ENCODE data around the gene OSBPL8.

The OSBPL8 gene

GRCh38 chr12:76308866-76309265 is 250.7 kb downstream of the OSBPL8 start:
- H3K4me3 ChIP-seq (ENCODE audit: low read depth, low read length): no peak overlapping the region
- no peak overlapping the region for H3K9ac ChIP-seq (ENCODE audit: low read depth, low read length)
- no peaks in the 10 kb centered on the region for H3K36me3 ChIP-seq (ENCODE audit: control insufficient read depth, insufficient read depth, low read length)
- no peaks in the 10 kb centered on the region for H3K27me3 ChIP-seq (ENCODE audit: control insufficient read depth, insufficient read depth, low read length)
- H3K9me3 ChIP-seq (ENCODE audit: control insufficient read depth, insufficient read depth, low read length): no peaks in the 10 kb centered on the region
- no peak overlapping the region for H3K27ac ChIP-seq (ENCODE audit: low read depth, low read length)
- no peaks in the 10 kb centered on the region for H3K4me1 ChIP-seq (ENCODE audit: control insufficient read depth, insufficient read depth, low read length)

- no peak overlapping the region for H3K27ac ChIP-seq (ENCODE audit: low read depth, low read length)
- H3K4me1 ChIP-seq (ENCODE audit: control insufficient read depth, insufficient read depth, low read length): no peaks in the 10 kb centered on the region
- no peaks in the 10 kb centered on the region for H3K27me3 ChIP-seq (ENCODE audit: control insufficient read depth, insufficient read depth, low read length)
- H3K9me3 ChIP-seq (ENCODE audit: control insufficient read depth, insufficient read depth, low read length): no peaks in the 10 kb centered on the region
- no peaks in the 10 kb centered on the region for H3K36me3 ChIP-seq (ENCODE audit: control insufficient read depth, insufficient read depth, low read length)
- H3K4me3 ChIP-seq (ENCODE audit: low read depth, low read length): no peak overlapping the region
- no peak overlapping the region for H3K9ac ChIP-seq (ENCODE audit: low read depth, low read length)
Measured at GRCh38 chr12:76307083-76307482, 252.5 kb downstream of the OSBPL8 start.

GRCh38 chr12:76303989-76304460 is 255.5 kb downstream of the OSBPL8 start:
- no peak overlapping the region for H3K9ac ChIP-seq (ENCODE audit: low read depth, low read length)

GRCh38 chr12:76303365-76303764 is 256.2 kb downstream of the OSBPL8 start:
- Histone ChIP-seq H3K36me3 (ENCODE audit: control insufficient read depth, insufficient read depth, low read length) (no peaks in the 10 kb centered on the region), H3K9ac (ENCODE audit: low read depth, low read length) (no peak overlapping the region), H3K4me3 (ENCODE audit: low read depth, low read length) (no peak overlapping the region), H3K27me3 (ENCODE audit: control insufficient read depth, insufficient read depth, low read length) (no peaks in the 10 kb centered on the region), H3K4me1 (ENCODE audit: control insufficient read depth, insufficient read depth, low read length) (no peaks in the 10 kb centered on the region), H3K9me3 (ENCODE audit: control insufficient read depth, insufficient read depth, low read length) (no peaks in the 10 kb centered on the region), H3K27ac (ENCODE audit: low read depth, low read length) (no peak overlapping the region)

More at GRCh38 chr12:76303989-76304460, 255.5 kb downstream of the OSBPL8 start:
- no peaks in the 10 kb centered on the region for H3K9me3 ChIP-seq (ENCODE audit: control insufficient read depth, insufficient read depth, low read length)
- no peaks in the 10 kb centered on the region for H3K4me1 ChIP-seq (ENCODE audit: control insufficient read depth, insufficient read depth, low read length)
- H3K4me3 ChIP-seq (ENCODE audit: low read depth, low read length): no peak overlapping the region
- no peaks in the 10 kb centered on the region for H3K27me3 ChIP-seq (ENCODE audit: control insufficient read depth, insufficient read depth, low read length)
- H3K27ac ChIP-seq (ENCODE audit: low read depth, low read length): no peak overlapping the region
- H3K36me3 ChIP-seq (ENCODE audit: control insufficient read depth, insufficient read depth, low read length): no peaks in the 10 kb centered on the region
